C4-2B (cell line): ENCODE results near the gene MCF2L.

Experiments
- ZFX ChIP-seq: fragments of 450-650 bp; IDR thresholded peaks from 2 replicates; pipeline ENCODE4 v1.6.1; 2017
- TF ChIP-seq, protein P1 (sequence below): fragments of 450-650 bp; conservative IDR thresholded peaks from 2 replicates; pipeline ENCODE4 v1.5.1; 2017; ENCODE audit warnings: mild to moderate bottlenecking

DNA sequence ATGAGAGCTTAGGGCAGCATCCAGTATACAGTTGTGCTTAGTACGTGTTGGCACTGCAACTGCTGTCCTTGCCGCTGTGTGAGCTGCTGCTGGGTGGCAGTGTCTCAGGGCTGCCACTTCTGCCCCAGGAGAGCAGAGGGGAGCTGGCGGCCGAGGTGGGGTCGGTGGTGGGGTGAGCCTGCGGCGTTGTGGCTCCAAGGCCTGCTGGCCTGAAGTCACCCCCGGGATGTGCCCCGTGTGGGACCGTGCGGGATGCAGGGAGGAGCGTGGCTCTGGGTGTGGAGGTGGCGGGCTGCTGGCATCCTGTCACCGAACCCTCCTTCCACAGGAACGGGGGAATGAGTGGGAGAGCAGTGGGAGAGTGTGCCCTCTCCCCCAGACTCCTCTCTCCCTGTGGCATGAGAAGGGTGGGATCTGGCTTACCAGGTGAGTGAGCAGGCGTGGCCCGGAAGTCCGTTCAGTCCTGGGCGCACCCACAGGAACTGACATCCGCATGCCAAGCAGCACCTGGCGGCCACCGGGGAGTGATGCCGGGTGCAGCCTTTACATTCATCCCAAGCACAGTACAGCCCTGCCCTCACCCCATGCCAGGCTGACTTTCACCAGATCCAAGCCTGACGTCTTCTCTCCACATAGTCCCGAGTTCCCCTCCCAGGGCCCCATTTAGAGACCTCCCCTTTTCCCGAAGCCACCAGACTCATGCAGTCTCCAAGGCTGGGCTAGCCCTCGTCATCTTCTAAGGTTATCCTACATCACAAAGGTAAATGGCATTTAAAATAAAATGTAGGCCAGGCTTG is 26.6 kb downstream of the MCF2L start:
- TF ChIP-seq, protein P1, sequence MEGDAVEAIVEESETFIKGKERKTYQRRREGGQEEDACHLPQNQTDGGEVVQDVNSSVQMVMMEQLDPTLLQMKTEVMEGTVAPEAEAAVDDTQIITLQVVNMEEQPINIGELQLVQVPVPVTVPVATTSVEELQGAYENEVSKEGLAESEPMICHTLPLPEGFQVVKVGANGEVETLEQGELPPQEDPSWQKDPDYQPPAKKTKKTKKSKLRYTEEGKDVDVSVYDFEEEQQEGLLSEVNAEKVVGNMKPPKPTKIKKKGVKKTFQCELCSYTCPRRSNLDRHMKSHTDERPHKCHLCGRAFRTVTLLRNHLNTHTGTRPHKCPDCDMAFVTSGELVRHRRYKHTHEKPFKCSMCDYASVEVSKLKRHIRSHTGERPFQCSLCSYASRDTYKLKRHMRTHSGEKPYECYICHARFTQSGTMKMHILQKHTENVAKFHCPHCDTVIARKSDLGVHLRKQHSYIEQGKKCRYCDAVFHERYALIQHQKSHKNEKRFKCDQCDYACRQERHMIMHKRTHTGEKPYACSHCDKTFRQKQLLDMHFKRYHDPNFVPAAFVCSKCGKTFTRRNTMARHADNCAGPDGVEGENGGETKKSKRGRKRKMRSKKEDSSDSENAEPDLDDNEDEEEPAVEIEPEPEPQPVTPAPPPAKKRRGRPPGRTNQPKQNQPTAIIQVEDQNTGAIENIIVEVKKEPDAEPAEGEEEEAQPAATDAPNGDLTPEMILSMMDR = no peak
- TF ChIP-seq ZFX = no peak
